ENCODE data around the gene TLE4.
"Not testable (repeated sequence)": the region's sequence is repeated elsewhere in the genome, so short reads cannot be mapped to it uniquely, and the experiment has no call there.

GRCh38 chr9:79751895-79752466 is 180.2 kb downstream of the TLE4 start:
- TF ChIP-seq, protein P1, sequence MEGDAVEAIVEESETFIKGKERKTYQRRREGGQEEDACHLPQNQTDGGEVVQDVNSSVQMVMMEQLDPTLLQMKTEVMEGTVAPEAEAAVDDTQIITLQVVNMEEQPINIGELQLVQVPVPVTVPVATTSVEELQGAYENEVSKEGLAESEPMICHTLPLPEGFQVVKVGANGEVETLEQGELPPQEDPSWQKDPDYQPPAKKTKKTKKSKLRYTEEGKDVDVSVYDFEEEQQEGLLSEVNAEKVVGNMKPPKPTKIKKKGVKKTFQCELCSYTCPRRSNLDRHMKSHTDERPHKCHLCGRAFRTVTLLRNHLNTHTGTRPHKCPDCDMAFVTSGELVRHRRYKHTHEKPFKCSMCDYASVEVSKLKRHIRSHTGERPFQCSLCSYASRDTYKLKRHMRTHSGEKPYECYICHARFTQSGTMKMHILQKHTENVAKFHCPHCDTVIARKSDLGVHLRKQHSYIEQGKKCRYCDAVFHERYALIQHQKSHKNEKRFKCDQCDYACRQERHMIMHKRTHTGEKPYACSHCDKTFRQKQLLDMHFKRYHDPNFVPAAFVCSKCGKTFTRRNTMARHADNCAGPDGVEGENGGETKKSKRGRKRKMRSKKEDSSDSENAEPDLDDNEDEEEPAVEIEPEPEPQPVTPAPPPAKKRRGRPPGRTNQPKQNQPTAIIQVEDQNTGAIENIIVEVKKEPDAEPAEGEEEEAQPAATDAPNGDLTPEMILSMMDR (IDR thresholded peaks at IDR 0.05): not testable (repeated sequence)
- TF ChIP-seq POLR2AphosphoS5 (IDR thresholded peaks at IDR 0.05): not testable (repeated sequence)

Measured in breast epithelium (tissue), 3 donors.